Ovary (tissue), 9 donors: ENCODE data around the gene TUBB6. TPM values are rescaled to one million over a fixed set of nuclear protein-coding genes. Genes with fewer than 3 reads are reported as not detected.
A peak's percentile ranks its signal among the peaks of the same experiment; 100 is the strongest.

ENCODE experiments used
- DNase-seq, 5 donors: peaks; one replicate each; pipeline ENCODE4 v3.0.0-alpha.2; 2019 to 2020
- H3K27ac ChIP-seq, 2 donors: fragments of 200-600 bp; one replicate each; pipeline versions ENCODE4 v1.5.1 to v1.8.0; 2019 to 2022
- H3K27me3 ChIP-seq: fragments of 200-600 bp; one replicate; pipeline ENCODE4 v1.8.0; 2022
- H3K36me3 ChIP-seq: fragments of 200-600 bp; sonication (generic); one replicate; pipeline ENCODE4 v1.5.1; 2019
- H3K4me1 ChIP-seq: one replicate; pipeline ENCODE4 v1.8.1; 2013; ENCODE audit warnings: mild to moderate bottlenecking, moderate library complexity; ENCODE audit not compliant: insufficient read depth
- H3K4me3 ChIP-seq: fragments of 200-600 bp; sonication (generic); one replicate; pipeline ENCODE4 v1.5.1; 2017
- H3K9me3 ChIP-seq, 2 donors: fragments of 200-600 bp in 1 of 2; sonication (generic) in 1 of 2; one replicate each; pipeline versions ENCODE4 v1.5.1 to v1.8.1; 2013 to 2019; ENCODE audit warnings: mild to moderate bottlenecking in 1 of 2, moderate library complexity in 1 of 2
- CTCF ChIP-seq, 3 donors: fragments of 450-650 bp in 2 of 3; fragments of 200-600 bp in 1 of 3; IDR thresholded peaks; one replicate each; pipeline versions ENCODE4 v1.5.1 to v1.8.0; 2016 to 2022; ENCODE audit warnings: antibody characterized with exemption in 3 of 3, mild to moderate bottlenecking in 1 of 3
- EP300 ChIP-seq: sonication (generic); formaldehyde crosslinking; IDR thresholded peaks from one replicate; pipeline ENCODE4 v1.6.1; 2017; ENCODE audit warnings: antibody characterized with exemption
- POLR2A ChIP-seq: fragments of 450-650 bp; IDR thresholded peaks from one replicate; pipeline ENCODE4 v1.6.1; 2017; ENCODE audit warnings: antibody characterized with exemption, mild to moderate bottlenecking, moderate library complexity
- WGBS, 3 donors: extraction: QIAGEN DNeasy Blood & Tissue Kit in 1 of 3; methylation state at CpG; one replicate each; pipeline versions ENCODE4 v1.1.5 to v1.1.7; 2013 to 2017; 5-methylcytosine and 5-hydroxymethylcytosine counted together
- intact Hi-C, 4 donors: fragments of 100-400 bp; cut with DNase I; formaldehyde crosslinking; loops; one replicate each; pipeline versions ENCODE4 v1.11.0 to v1.15.1; 2022 to 2023
- polyA plus RNA-seq, 2 donors: library from polyadenylated mRNA; stranded (reverse); fragments of 200-250 nt in 1 of 2; fragments of 350-450 nt in 1 of 2; fragmentation: Illumina TruSeq in 1 of 2; extraction: RNeasy Lipid Tissue Mini Kit (QIAGEN cat#74804) in 1 of 2; gene quantifications; one replicate each; pipeline ENCODE4 v1.2.3, GENCODE V29; 2013 to 2014
- total RNA-seq, 7 donors: library from RNA; depleted of rRNA in 2 of 7; stranded (reverse); fragments of >200 nt in 2 of 7; fragmentation: NEBNext Ultra II Directional in 3 of 7; extraction: Animal tissue kit (Norgen Biotek cat#: 25700) in 3 of 7; gene quantifications; one replicate each; pipeline versions ENCODE4 v1.1.0 to v1.2.4, GENCODE V29; 2016 to 2023
- donor health status: DM: no; HTN: no; CAD: no; lungs with moderate emphysema.
- donor health status: DM: no; HTN: no; CAD: no.
- donor health status: Bipolar disorder and iron deficiency.
- donor health status: DM: yes; HTN: yes; CAD: no.
- donor health status: DM: no; HTN: no; CAD: no.
- donor health status: DM: yes; HTN: yes; CAD: no.

Gene TUBB6
- total and polyA plus RNA-seq, 9 donors: 77.3 to 155 (median 121) TPM

- no peaks in the 10 kb centered on the region for H3K4me1 ChIP-seq
- H3K4me3 ChIP-seq: no peak overlapping the region
- no peak for TF ChIP-seq POLR2A
- no peak for TF ChIP-seq CTCF (IDR thresholded peaks at IDR 0.05)
- TF ChIP-seq EP300: no peak
- H3K9me3 ChIP-seq: no peaks in the 10 kb centered on the region
- 82 to 91% (median 89%) methylated on average over 11 of the region's 11 CpGs for WGBS, 3 donors
- intact Hi-C loops: loop anchor here in 1 of 4 donors (10.0 kb wide), 1 partner anchor 46 kb away; the partner anchor contains the start of gene AFG3L2
- no peaks in the 10 kb centered on the region for H3K27me3 ChIP-seq
- no peaks in the 10 kb centered on the region for H3K36me3 ChIP-seq
- DNase-seq: no peak
- H3K27ac ChIP-seq: no peak overlapping the region
These were observed 21.2 kb downstream of the TUBB6 start for GRCh38 chr18:12329125-12329698.

- no peaks in the 10 kb centered on the region for H3K9me3 ChIP-seq
- 90 to 94% (median 90%) methylated on average over 4 of the region's 4 CpGs for WGBS, 3 donors
- H3K27ac ChIP-seq: no peak overlapping the region
- no peak for TF ChIP-seq CTCF (IDR thresholded peaks at IDR 0.05)
- no peak for TF ChIP-seq POLR2A
- no peak for TF ChIP-seq EP300
- no peaks in the 10 kb centered on the region for H3K36me3 ChIP-seq
- H3K27me3 ChIP-seq: no peaks in the 10 kb centered on the region
- no peaks in the 10 kb centered on the region for H3K4me1 ChIP-seq
- H3K4me3 ChIP-seq: no peak overlapping the region
- no peak for DNase-seq
- intact Hi-C loops: no loop called here
These were observed 22.7 kb downstream of the TUBB6 start for GRCh38 chr18:12330766-12331165.

- Histone ChIP-seq H3K4me1 (no peaks in the 10 kb centered on the region), H3K4me3 (no peak overlapping the region), H3K36me3 (no peaks in the 10 kb centered on the region), H3K27me3 (no peaks in the 10 kb centered on the region), H3K9me3 (no peaks in the 10 kb centered on the region), H3K27ac (no peak overlapping the region)
- intact Hi-C loops: no loop called here
- WGBS, 3 donors: 85 to 87% (median 87%) methylated on average over 10 of the region's 10 CpGs
- DNase-seq: no peak
- no peak for TF ChIP-seq EP300
- no peak for TF ChIP-seq CTCF (IDR thresholded peaks at IDR 0.05)
- TF ChIP-seq POLR2A: no peak
These were observed 25.7 kb downstream of the TUBB6 start for GRCh38 chr18:12333506-12334290.

- H3K27me3 ChIP-seq: no peaks in the 10 kb centered on the region
- DNase-seq: peak in 1 of 5 donors; percentile 57
- 39 to 48% (median 45%) methylated on average over 2 of the region's 2 CpGs for WGBS, 3 donors
- H3K4me1 ChIP-seq: no peaks in the 10 kb centered on the region
- no peak overlapping the region for H3K27ac ChIP-seq
- intact Hi-C loops: no loop called here
- H3K4me3 ChIP-seq: no peak overlapping the region
- H3K36me3 ChIP-seq: no peaks in the 10 kb centered on the region
- H3K9me3 ChIP-seq: no peaks in the 10 kb centered on the region
- TF ChIP-seq EP300 (no peak), POLR2A (no peak), CTCF (IDR thresholded peaks at IDR 0.05) (no peak)
These were observed 26.3 kb downstream of the TUBB6 start for GRCh38 chr18:12334366-12334808.
